Measurements from ENCODE around the gene PSMD2.

PSMD2 gene

DNA sequence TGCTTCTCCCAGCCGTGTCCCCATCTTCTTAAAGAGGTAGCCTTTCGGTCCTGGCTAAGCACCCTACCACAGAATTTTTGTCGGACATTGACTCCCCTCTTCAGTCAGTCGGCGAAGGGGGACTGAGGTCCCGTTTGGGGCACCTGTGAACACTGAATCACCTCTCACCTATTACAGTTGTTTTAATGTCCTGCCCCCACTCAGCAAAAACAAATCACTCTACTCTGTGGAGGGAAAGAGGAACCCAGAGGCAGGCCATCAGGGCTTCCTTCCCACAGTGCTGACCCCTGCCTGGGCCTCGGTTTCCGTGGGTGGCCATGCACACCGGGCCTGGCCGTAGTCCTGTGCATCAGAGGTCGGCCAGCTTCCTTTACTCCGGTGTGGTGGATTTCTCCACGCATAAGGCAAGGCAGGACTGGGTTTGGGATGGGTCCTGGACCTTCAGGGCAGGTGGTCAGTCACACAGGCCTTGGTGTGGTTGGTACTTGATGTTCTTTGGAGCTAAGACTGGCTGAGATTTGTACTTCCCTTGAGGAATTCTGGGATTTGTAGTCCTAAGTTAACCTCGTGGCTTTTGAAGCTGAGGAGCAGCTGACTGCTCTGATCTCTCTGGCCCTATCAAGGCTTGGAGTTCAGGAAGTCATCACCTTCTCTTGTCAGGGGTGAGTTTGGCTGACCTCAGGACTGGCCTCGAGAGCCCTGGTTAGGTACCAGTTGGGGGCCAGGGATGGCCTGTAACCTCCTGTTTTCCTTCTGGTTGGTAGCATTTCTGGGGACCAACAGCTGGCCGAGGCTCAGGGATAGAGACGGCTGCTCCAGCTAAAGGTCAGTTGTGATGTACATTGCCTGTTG, 37.7 kb downstream of the PSMD2 start:
- peaks cover 4% of the 10 kb centered on the region; the same call in 1 of the 2 replicates for H3K4me1 ChIP-seq (ENCODE audit: low read length)
- H3K36me3 ChIP-seq (replicated peaks; ENCODE audit: low read depth, low read length): peaks cover 45% of the 10 kb centered on the region
- no peak overlapping the region for H3K27ac ChIP-seq (ENCODE audit: low read length)
- TF ChIP-seq, protein P1, sequence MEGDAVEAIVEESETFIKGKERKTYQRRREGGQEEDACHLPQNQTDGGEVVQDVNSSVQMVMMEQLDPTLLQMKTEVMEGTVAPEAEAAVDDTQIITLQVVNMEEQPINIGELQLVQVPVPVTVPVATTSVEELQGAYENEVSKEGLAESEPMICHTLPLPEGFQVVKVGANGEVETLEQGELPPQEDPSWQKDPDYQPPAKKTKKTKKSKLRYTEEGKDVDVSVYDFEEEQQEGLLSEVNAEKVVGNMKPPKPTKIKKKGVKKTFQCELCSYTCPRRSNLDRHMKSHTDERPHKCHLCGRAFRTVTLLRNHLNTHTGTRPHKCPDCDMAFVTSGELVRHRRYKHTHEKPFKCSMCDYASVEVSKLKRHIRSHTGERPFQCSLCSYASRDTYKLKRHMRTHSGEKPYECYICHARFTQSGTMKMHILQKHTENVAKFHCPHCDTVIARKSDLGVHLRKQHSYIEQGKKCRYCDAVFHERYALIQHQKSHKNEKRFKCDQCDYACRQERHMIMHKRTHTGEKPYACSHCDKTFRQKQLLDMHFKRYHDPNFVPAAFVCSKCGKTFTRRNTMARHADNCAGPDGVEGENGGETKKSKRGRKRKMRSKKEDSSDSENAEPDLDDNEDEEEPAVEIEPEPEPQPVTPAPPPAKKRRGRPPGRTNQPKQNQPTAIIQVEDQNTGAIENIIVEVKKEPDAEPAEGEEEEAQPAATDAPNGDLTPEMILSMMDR (IDR thresholded peaks at IDR 0.05; ENCODE audit: low read depth, low read length): no peak
- no peak for TF ChIP-seq EZH2phosphoT487 (IDR thresholded peaks at IDR 0.05; ENCODE audit: low read depth)
- no peaks in the 10 kb centered on the region for H3K27me3 ChIP-seq (ENCODE audit: low read depth, low read length)
- H3K79me2 ChIP-seq (ENCODE audit: low read length): no peaks in the 10 kb centered on the region
- H4K20me1 ChIP-seq (ENCODE audit: insufficient read depth, low read length): peaks cover 36% of the 10 kb centered on the region
- H3K4me3 ChIP-seq (ENCODE audit: low read length): peak overlapping the region; percentile 80
- H3K4me2 ChIP-seq (ENCODE audit: low read length): peak overlapping the region; percentile 55
- 0 out of 2 replicates have a peak overlapping the region, but pooled peaks have one; percentile 47 for H3K9ac ChIP-seq (ENCODE audit: low read length)
- no peaks in the 10 kb centered on the region for H3K9me3 ChIP-seq (ENCODE audit: insufficient read depth, low read length)
- H2AFZ ChIP-seq (ENCODE audit: low read depth, low read length): no peak overlapping the region

DNA sequence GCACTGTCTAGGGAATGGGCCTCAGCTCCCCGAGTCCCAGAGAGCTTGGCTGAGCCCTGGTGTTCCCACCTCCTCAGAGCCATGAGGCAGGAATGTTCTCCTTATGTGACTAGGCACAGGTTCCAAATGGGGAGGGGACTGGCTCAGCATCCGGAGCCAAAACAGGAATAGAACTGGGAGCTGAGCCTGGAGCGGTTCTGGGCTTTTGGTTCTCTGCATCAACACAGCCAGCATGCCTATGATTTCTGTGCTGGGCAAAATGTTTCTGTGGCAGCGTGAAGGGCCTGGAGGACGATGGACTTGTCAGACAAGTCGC, 38.3 kb downstream of the PSMD2 start, which contains the start of gene FAM131A:
Gene FAM131A, plus strand, starts transcription at position 202 of the 316 bp plus-strand sequence. Its CDS starts 31 bp downstream, at position 233.
- peaks cover 4% of the 10 kb centered on the region; the same call in 1 of the 2 replicates for H3K4me1 ChIP-seq (ENCODE audit: low read length)
- peaks cover 39% of the 10 kb centered on the region for H3K36me3 ChIP-seq (replicated peaks; ENCODE audit: low read depth, low read length)
- peak within 1 kb of the TSS; percentile 55 for H3K4me2 ChIP-seq (ENCODE audit: low read length)
- H3K27me3 ChIP-seq (ENCODE audit: low read depth, low read length): no peaks in the 10 kb centered on the region
- 0 out of 2 replicates have a peak within 1 kb of the TSS, but pooled peaks have one; percentile 47 for H3K9ac ChIP-seq (ENCODE audit: low read length)
- no peaks in the 10 kb centered on the region for H3K9me3 ChIP-seq (ENCODE audit: insufficient read depth, low read length)
- H2AFZ ChIP-seq (ENCODE audit: low read depth, low read length): no peak within 1 kb of the TSS
- H3K4me3 ChIP-seq (ENCODE audit: low read length): peak within 1 kb of the TSS; percentile 80
- H3K27ac ChIP-seq (ENCODE audit: low read length): no peak within 1 kb of the TSS
- H4K20me1 ChIP-seq (ENCODE audit: insufficient read depth, low read length): peaks cover 32% of the 10 kb centered on the region
- H3K79me2 ChIP-seq (ENCODE audit: low read length): no peaks in the 10 kb centered on the region
- TF ChIP-seq, protein P1 (IDR thresholded peaks at IDR 0.05; ENCODE audit: low read depth, low read length): no peak
- no peak for TF ChIP-seq EZH2phosphoT487 (IDR thresholded peaks at IDR 0.05; ENCODE audit: low read depth)

DNA sequence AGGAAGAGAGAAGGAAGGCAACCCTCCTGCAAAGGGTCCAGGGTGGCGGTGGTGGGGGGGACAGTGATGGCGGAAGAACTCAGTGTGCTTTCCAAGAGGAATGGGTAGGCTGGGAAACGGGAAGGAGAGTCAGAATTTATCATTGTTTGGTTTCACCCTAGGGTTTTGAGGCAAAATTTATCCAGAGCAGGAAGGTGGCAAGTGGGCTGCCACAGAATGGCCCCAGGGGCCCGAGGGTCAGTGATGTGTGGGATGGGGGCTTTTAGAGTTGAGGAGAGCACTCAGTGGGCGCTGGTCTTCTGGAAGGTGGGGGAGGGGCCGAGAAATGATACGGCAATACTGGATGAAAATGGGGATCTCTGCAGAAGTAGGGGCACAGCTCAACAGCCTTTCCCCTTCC, 38.9 kb downstream of the PSMD2 start:
- Histone ChIP-seq H2AFZ (ENCODE audit: low read depth, low read length) (no peak overlapping the region), H3K27ac (ENCODE audit: low read length) (no peak overlapping the region), H3K27me3 (ENCODE audit: low read depth, low read length) (no peaks in the 10 kb centered on the region), H3K4me3 (ENCODE audit: low read length) (no peak overlapping the region), H3K9me3 (ENCODE audit: insufficient read depth, low read length) (no peaks in the 10 kb centered on the region), H3K4me1 (ENCODE audit: low read length) (peaks cover 4% of the 10 kb centered on the region; the same call in 1 of the 2 replicates), H3K4me2 (ENCODE audit: low read length) (no peak overlapping the region), H3K9ac (ENCODE audit: low read length) (no peak overlapping the region), H3K79me2 (ENCODE audit: low read length) (no peaks in the 10 kb centered on the region), H3K36me3 (replicated peaks; ENCODE audit: low read depth, low read length) (peaks cover 33% of the 10 kb centered on the region), H4K20me1 (ENCODE audit: insufficient read depth, low read length) (peaks cover 26% of the 10 kb centered on the region)
- TF ChIP-seq EZH2phosphoT487 (IDR thresholded peaks at IDR 0.05; ENCODE audit: low read depth): no peak
- TF ChIP-seq, protein P1 (IDR thresholded peaks at IDR 0.05; ENCODE audit: low read depth, low read length): no peak

DNA sequence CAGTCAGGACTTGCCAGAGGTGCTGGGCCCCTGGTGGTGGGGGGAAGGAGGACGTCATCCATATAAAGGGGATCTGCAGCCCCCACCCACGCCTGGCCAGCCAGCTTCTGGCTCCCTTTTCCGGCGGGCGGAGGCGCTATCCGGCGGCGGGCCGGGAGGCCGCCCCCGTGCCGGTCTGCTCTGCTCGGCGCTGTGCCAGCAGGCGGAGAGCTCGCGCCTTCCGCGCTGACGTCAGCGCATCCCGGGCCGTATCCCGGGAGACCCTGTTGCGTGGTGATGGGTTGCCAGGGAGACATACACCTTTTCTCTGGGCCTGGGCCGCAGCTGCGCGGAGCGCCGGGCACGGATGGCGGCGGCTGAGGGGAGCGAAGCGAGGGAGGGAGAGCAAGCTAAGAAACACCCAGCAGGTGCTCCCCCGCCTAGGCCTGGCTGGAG, 39.5 kb downstream of the PSMD2 start:
- Histone ChIP-seq H3K27ac (ENCODE audit: low read length) (no peak overlapping the region), H3K9ac (ENCODE audit: low read length) (no peak overlapping the region), H3K4me3 (ENCODE audit: low read length) (no peak overlapping the region), H3K27me3 (ENCODE audit: low read depth, low read length) (no peaks in the 10 kb centered on the region), H4K20me1 (ENCODE audit: insufficient read depth, low read length) (peaks cover 21% of the 10 kb centered on the region), H3K4me1 (ENCODE audit: low read length) (peaks cover 4% of the 10 kb centered on the region; the same call in 1 of the 2 replicates), H3K79me2 (ENCODE audit: low read length) (no peaks in the 10 kb centered on the region), H2AFZ (ENCODE audit: low read depth, low read length) (no peak overlapping the region), H3K36me3 (replicated peaks; ENCODE audit: low read depth, low read length) (peaks cover 29% of the 10 kb centered on the region), H3K9me3 (ENCODE audit: insufficient read depth, low read length) (no peaks in the 10 kb centered on the region), H3K4me2 (ENCODE audit: low read length) (no peak overlapping the region)
- TF ChIP-seq EZH2phosphoT487 (IDR thresholded peaks at IDR 0.05; ENCODE audit: low read depth): no peak
- TF ChIP-seq, protein P1 (IDR thresholded peaks at IDR 0.05; ENCODE audit: low read depth, low read length): no peak
